GM21825 (cell line): ENCODE measurements around the gene NUP93.

Source experiments
- ATAC-seq: cut with Tn5 transposase; IDR thresholded peaks from one replicate; pipeline ENCODE4 v1.9.1; 2021; ENCODE audit warnings: mild to moderate bottlenecking, moderate library complexity; ENCODE audit not compliant: unreplicated experiment

Gene NUP93

DNA sequence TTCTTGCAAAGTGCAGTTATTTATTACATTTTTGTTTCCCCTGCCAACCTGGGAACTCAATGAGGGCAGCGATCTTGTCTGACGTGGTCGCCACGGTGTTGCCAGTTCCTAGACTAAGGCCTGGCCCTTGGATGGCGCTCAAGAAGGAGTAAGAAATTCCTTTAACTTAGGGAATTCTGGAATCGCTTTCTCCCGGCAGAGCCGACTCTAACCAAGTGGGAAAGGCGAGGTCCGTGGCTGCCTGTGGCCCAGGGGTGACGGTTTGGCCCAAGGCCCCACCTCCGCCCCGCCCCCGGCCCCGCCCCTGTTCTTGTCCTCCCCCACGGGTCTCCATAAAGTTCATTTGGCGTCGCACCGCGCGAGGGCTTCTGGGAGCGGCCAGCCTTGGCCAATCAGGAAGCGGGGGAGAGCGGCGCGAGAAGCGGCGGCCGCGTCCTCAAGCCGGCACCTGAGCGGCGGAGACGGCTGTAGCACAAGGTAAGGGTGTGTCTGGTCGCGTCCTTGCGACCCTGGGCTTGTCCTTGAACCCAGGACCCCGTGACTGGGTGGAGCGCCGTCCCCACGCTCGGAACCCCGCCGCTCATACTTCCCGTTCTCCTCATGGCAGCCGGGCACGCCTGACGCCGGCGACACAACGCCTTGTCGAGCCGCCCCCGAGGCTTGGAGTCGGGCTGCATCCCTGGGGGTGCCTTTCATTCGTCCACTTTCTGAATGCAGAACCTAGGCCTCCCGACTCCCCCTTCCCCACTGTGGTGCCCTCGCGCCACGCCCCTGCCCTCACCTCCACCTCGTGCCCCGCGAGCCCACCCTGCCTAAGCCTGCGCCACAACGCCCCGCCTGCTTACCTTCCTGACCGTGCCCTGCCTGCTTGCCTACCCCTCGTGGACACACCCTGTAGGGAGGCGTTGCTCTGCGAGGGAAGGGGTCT lies at the start of gene NUP93:
NUP93 (plus strand) TSS at position 395 of the 928 bp plus-strand sequence. CDS start 18,119 bp downstream, outside the sequence.
- peak; percentile 80 for ATAC-seq

GRCh38 chr16:56681939-56682702 lies 47.8 kb upstream of the NUP93 start, which contains the start of gene MT1X:
MT1X (plus strand) TSS chr16:56682470; CDS start chr16:56682541, 71 bp downstream.
- peak; percentile 95 for ATAC-seq

GRCh38 chr16:56682703-56683397 lies 47.1 kb upstream of the NUP93 start:
- ATAC-seq = no peak

GRCh38 chr16:56683424-56684172 lies 46.3 kb upstream of the NUP93 start:
- no peak for ATAC-seq

GRCh38 chr16:56684256-56684925 lies 45.5 kb upstream of the NUP93 start:
- ATAC-seq = no peak

GRCh38 chr16:56684926-56685590 lies 44.9 kb upstream of the NUP93 start:
- no peak for ATAC-seq

GRCh38 chr16:56686758-56687157 lies 43.2 kb upstream of the NUP93 start:
- no peak for ATAC-seq

DNA sequence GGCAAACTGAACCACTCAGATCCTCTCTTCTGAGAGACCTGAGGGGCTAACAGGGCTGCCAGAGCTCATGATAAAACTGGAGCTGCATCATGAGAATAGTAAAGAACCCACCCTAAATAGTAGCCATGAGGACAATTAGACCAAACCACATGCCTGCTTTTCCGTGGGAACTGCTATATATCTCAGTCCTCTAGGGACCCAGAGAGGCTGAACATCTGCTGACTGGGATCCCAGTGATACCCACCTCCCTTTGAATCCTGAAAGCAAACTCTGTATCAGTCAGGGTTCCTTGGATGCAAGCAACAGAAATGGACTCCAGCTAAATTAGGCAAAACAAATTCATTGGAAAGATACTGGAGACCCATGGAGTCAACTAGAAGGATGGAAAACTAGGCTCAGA lies 41.2 kb upstream of the NUP93 start:
- ATAC-seq = no peak

DNA sequence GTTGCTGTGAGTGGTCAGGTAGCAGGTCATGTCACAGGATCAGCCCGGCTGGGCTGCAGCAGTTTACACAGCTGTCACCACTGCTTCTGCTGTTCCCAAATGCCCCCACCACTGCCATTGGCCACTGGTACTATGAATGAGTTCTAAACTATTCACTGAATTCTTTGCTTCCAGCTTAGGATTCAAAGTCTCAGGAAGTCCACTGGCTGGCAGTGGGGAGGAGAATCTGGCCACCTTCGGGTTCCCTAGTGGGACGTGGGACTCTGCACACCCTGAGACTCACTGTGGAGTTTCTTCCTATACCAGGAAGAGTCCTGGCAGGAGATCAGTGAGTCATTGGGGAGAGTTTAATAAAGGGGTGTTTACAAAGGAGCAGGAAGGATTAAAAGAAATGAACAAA lies 40.8 kb upstream of the NUP93 start:
- ATAC-seq = no peak

- ATAC-seq = no peak
Observed at GRCh38 chr16:56690420-56691122, 39.4 kb upstream of the NUP93 start.

DNA sequence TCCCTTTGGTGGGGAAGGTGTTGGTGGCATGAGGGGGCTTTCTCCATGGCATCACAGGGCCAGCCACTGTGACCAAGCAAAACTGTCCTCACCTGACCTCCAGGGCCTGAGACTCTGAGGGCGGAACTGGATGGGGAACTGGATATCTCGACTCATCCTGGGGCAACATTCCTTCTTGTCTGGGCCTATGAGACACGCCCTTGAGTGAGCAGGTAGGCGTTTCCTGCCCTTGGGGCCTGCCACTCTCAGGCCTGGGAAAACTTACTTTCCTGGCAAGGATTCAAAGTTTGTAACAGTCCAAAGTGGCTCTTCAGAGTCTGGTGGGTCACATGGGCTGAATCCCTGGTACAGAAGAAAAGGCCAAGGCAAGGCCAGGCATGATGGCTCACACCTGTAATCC lies 38.0 kb upstream of the NUP93 start:
- no peak for ATAC-seq

- ATAC-seq = no peak
Observed at GRCh38 chr16:56695246-56695645, 34.7 kb upstream of the NUP93 start.

DNA sequence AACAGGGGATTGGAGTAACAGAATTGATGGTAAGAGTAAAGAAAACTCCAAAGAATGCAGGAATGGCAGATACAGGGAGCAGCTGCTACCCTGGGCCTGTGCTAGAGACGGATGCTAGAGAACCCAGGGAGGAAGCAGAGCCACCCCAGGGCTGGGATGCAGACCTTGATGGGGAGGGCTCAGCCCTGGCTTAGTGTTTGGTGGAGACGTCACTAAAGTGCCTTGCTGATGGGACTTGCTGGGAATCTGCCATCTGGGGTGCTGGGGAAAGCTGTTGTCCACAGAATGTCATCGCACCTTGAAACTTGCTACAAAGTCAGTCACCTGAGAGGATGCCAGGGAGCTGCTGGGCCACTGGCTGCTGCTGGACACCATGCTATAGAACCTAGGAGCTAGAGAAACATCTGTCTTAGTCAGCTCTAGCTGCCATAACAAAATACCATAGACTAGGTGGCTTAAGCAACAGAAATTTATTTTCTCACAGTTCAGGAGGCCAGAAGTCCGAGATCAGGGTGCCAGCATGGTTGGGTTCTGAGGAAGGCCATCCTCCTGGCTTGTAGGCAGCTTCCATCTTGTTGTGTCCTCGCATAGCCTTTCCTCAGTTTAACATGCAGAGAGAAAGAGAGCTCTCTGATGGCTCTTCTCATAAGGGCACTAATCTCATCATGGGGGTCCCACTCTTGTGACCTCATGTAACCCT lies 32.3 kb upstream of the NUP93 start:
- ATAC-seq = no peak

DNA sequence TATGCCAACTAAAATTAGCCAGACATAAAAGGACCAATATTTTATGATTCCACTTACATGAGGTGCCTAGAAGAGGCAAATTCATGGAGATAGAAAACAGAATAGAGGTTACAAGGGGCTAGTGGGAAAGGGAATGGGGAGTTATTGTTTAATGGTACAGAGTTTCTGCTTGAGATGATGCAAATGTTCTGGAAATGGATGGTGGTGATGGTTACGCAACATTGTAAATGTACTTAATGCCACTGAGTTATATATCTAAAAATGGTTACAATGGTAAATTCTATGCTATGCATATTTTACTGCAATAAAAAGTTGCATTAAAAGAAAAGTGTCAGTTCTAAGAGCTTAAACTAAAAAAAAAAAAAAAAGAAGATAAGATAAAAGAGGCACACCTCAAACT lies 29.7 kb upstream of the NUP93 start:
- no peak for ATAC-seq

- ATAC-seq = no peak
Observed at GRCh38 chr16:56700631-56701030, 29.3 kb upstream of the NUP93 start.

GRCh38 chr16:56701534-56701933 lies 28.4 kb upstream of the NUP93 start:
- no peak for ATAC-seq

- ATAC-seq = no peak
Observed at GRCh38 chr16:56702836-56703235, 27.1 kb upstream of the NUP93 start.
